Measurements from ENCODE around the gene NOTCH1. TPM values are rescaled to one million over a fixed set of nuclear protein-coding genes. Genes with fewer than 3 reads are reported as not detected.

The NOTCH1 gene
- total and polyA plus RNA-seq, 2 of the 13 experiments (the other 11 are each of a cell fraction or from before 2014, with no cell fraction given), result 0.09 to 0.35 TPM

- TF ChIP-seq RFXAP (CRISPR knock-in tag; IDR thresholded peaks at IDR 0.05; ENCODE audit: borderline replicate concordance) (no peak), ZNF567 (CRISPR knock-in tag; IDR thresholded peaks at IDR 0.05; ENCODE audit: borderline replicate concordance) (no peak), WIZ (CRISPR knock-in tag; IDR thresholded peaks at IDR 0.05) (no peak), ZNF879 (CRISPR knock-in tag; IDR thresholded peaks at IDR 0.05) (no peak), ZNF782 (CRISPR knock-in tag; IDR thresholded peaks at IDR 0.05; ENCODE audit: borderline replicate concordance) (no peak), ATM (IDR thresholded peaks at IDR 0.05; ENCODE audit: borderline replicate concordance) (no peak), ZNF431 (CRISPR knock-in tag; IDR thresholded peaks at IDR 0.05; ENCODE audit: borderline replicate concordance, low read depth) (no peak), POGK (CRISPR knock-in tag; conservative IDR thresholded peaks at IDR 0.05) (no peak), TEAD3 (CRISPR knock-in tag; optimal IDR thresholded peaks at IDR 0.05; ENCODE audit: borderline replicate concordance) (no peak), HOXA9 (CRISPR knock-in tag; IDR thresholded peaks at IDR 0.05; ENCODE audit: borderline replicate concordance) (no peak), RFX5 (IDR thresholded peaks at IDR 0.05; ENCODE audit: low read depth, low read length) (no peak), POLR2AphosphoS5 (IDR thresholded peaks at IDR 0.05; ENCODE audit: low read depth, low read length) (no peak), ZBTB44 (CRISPR knock-in tag; IDR thresholded peaks at IDR 0.05) (no peak), ERF (CRISPR knock-in tag; IDR thresholded peaks at IDR 0.05) (no peak), RELA (CRISPR knock-in tag; IDR thresholded peaks at IDR 0.05) (no peak)
These were observed 11.2 kb upstream of the NOTCH1 start (continued) for GRCh38 chr9:136557036-136557435.
